Psoas muscle (tissue), 8 donors: Measurements from ENCODE around the gene CYBB. TPM values are rescaled to one million over a fixed set of nuclear protein-coding genes. Genes with fewer than 3 reads are reported as not detected.

Source experiments
- ATAC-seq, 4 donors: fragments of 200-7000 bp; cut with Tn5 transposase; one replicate each; pipeline ENCODE4 v1.9.1; 2020; ENCODE audit warnings: moderate library complexity in 3 of 4, mild to moderate bottlenecking in 2 of 4
- DNase-seq, 2 donors: peaks; one replicate each; pipeline ENCODE4 v3.0.0-alpha.2; 2020
- H3K27ac ChIP-seq: fragments of 200-600 bp; one replicate; pipeline ENCODE4 v1.8.0; 2022
- H3K27me3 ChIP-seq, 3 donors: fragments of 200-600 bp in 1 of 3; one replicate each; pipeline versions ENCODE4 v1.6.1 to v1.8.0; 2013 to 2022; ENCODE audit warnings: low read length in 2 of 3, mild to moderate bottlenecking in 2 of 3, moderate library complexity in 1 of 3; ENCODE audit not compliant: insufficient read depth in 3 of 3
- H3K36me3 ChIP-seq, 2 donors: fragments of 200-600 bp in 1 of 2; one replicate each; pipeline versions ENCODE4 v1.6.1 to v1.8.0; 2013 to 2022; ENCODE audit warnings: low read depth in 1 of 2, mild to moderate bottlenecking in 1 of 2, moderate library complexity in 1 of 2; ENCODE audit not compliant: insufficient read depth in 1 of 2
- H3K4me1 ChIP-seq: fragments of 200-600 bp; one replicate; pipeline ENCODE4 v1.8.0; 2022
- H3K4me3 ChIP-seq: fragments of 200-600 bp; one replicate; pipeline ENCODE4 v1.8.0; 2022; ENCODE audit warnings: mild to moderate bottlenecking
- H3K9me3 ChIP-seq: fragments of 200-600 bp; one replicate; pipeline ENCODE4 v1.8.0; 2022
- CTCF ChIP-seq: fragments of 200-600 bp; IDR thresholded peaks from one replicate; pipeline ENCODE4 v1.8.0; 2022; ENCODE audit warnings: antibody characterized with exemption
- WGBS, 3 donors: extraction: QIAGEN DNeasy Blood & Tissue Kit; methylation state at CpG; one replicate each; pipeline versions ENCODE4 v1.1.6 to v1.1.7; 2013; 5-methylcytosine and 5-hydroxymethylcytosine counted together
- intact Hi-C, 2 donors: fragments of 100-400 bp; cut with DNase I; formaldehyde crosslinking; loops; one replicate each; pipeline versions ENCODE4 v1.11.0 to v1.14.2; 2022
- polyA plus RNA-seq, 3 donors: library from polyadenylated mRNA; stranded (reverse); fragments of 200-250 nt; gene quantifications; one replicate each; pipeline ENCODE4 v1.2.3, GENCODE V29; 2013
- total RNA-seq, 4 donors: library from RNA; stranded (reverse); fragmentation: NEBNext Ultra II Directional in 2 of 4; extraction: Animal tissue kit (Norgen Biotek cat#: 25700) in 2 of 4; gene quantifications; one replicate each; pipeline versions ENCODE4 v1.2.1 to v1.2.4, GENCODE V29; 2021 to 2023
- donor health status: healthy with polysubstance abuse.
- donor health status: DM: no; HTN: no; CAD: no; lungs with moderate emphysema.
- donor health status: Bipolar disorder and iron deficiency.
- donor health status: healthy.
- donor health status: DM: yes; HTN: yes; CAD: no.
- donor health status: DM: no; HTN: no; CAD: no.
- donor health status: DM: no; HTN: no; CAD: no.
- donor health status: DM: yes; HTN: yes; CAD: no.

CYBB gene
- total and polyA plus RNA-seq, 7 donors, result 0.63 to 11.3 (median 6.0) TPM

GRCh38 chrX:37746951-37747350 lies 32.9 kb upstream of the CYBB start:
- ATAC-seq, result no peak
- Histone ChIP-seq H3K27me3 (peaks cover 0 to 12% (median 0%) of the 10 kb centered on the region in 3 donors), H3K9me3 (no peaks in the 10 kb centered on the region), H3K27ac (no peak overlapping the region), H3K36me3 (no peaks in the 10 kb centered on the region), H3K4me1 (no peaks in the 10 kb centered on the region), H3K4me3 (no peak overlapping the region)
- 79 to 92% (median 86%) methylated on average over 1 of the region's 1 CpG for WGBS, 3 donors
- TF ChIP-seq CTCF, result no peak
- intact Hi-C loops, result loop anchor here (5.0 to 10.0 kb wide), 3 partner anchors 78 to 428 kb away; no protein-coding TSS in a partner anchor
- no peak for DNase-seq

GRCh38 chrX:37752281-37752680 lies 27.6 kb upstream of the CYBB start:
- WGBS, 3 donors, result 55 to 79% (median 71%) methylated on average over 2 of the region's 2 CpGs
- H3K4me3 ChIP-seq, result no peak overlapping the region
- intact Hi-C loops, result no loop called here
- no peaks in the 10 kb centered on the region for H3K27me3 ChIP-seq
- DNase-seq (no peak), ATAC-seq (no peak)
- no peak for TF ChIP-seq CTCF
- no peak overlapping the region for H3K27ac ChIP-seq
- H3K4me1 ChIP-seq, result no peaks in the 10 kb centered on the region
- no peaks in the 10 kb centered on the region for H3K9me3 ChIP-seq
- H3K36me3 ChIP-seq, result no peaks in the 10 kb centered on the region

- no peaks in the 10 kb centered on the region for H3K36me3 ChIP-seq
- H3K27ac ChIP-seq, result no peak overlapping the region
- TF ChIP-seq CTCF, result no peak
- H3K27me3 ChIP-seq, result no peaks in the 10 kb centered on the region
- H3K4me1 ChIP-seq, result no peaks in the 10 kb centered on the region
- intact Hi-C loops, result no loop called here
- no peak overlapping the region for H3K4me3 ChIP-seq
- no peaks in the 10 kb centered on the region for H3K9me3 ChIP-seq
- ATAC-seq (no peak), DNase-seq (no peak)
Observed at GRCh38 chrX:37752936-37753335, 26.9 kb upstream of the CYBB start.

GRCh38 chrX:37753384-37753783 lies 26.5 kb upstream of the CYBB start:
- no peak for DNase-seq
- intact Hi-C loops, result no loop called here
- no peak overlapping the region for H3K27ac ChIP-seq

More at GRCh38 chrX:37753384-37753783, 26.5 kb upstream of the CYBB start:
- Histone ChIP-seq H3K9me3 (no peaks in the 10 kb centered on the region), H3K27me3 (no peaks in the 10 kb centered on the region), H3K4me1 (no peaks in the 10 kb centered on the region), H3K36me3 (no peaks in the 10 kb centered on the region), H3K4me3 (no peak overlapping the region)
- no peak for ATAC-seq
- 80 to 88% (median 81%) methylated on average over 2 of the region's 2 CpGs for WGBS, 3 donors
- no peak for TF ChIP-seq CTCF
